Endothelial cell of umbilical vein (primary cell): ENCODE measurements around the gene SPTBN5. TPM values are rescaled to one million over a fixed set of nuclear protein-coding genes. Genes with fewer than 3 reads are reported as not detected.

Experiments used
- BruUV-seq: library from RNA; stranded (reverse); fragments of 400-500 nt; replicated peaks from 2 replicates; lab custom pipeline; 2021; lab: Mats Ljungman, UMichigan
- CTCF ChIA-PET: fragments of 300-600, 350-600 bp; sonication (Branson Sonifier 250); formaldehyde crosslinking; loops from one replicate; lab custom pipeline; 2021; ENCODE audit warnings: antibody characterized with exemption, inconsistent platforms; lab: Charles Lee
- POLR2A ChIA-PET: fragments of 300-600, 350-600 bp; sonication (Branson Sonifier 250); formaldehyde crosslinking; loops from one replicate; lab custom pipeline; 2021; ENCODE audit warnings: antibody characterized with exemption, inconsistent platforms; lab: Charles Lee
- DNase-seq: peaks from one replicate; pipeline ENCODE4 v3.0.0-alpha.2; 2011; ENCODE audit warnings: low read depth, low spot score
- FAIRE-seq: peaks from 2 replicates; lab custom pipeline; 2011; peaks lifted over from hg19 to GRCh38; lab: Jason Lieb, UNC
- H2AFZ ChIP-seq: 2 replicates; pipeline ENCODE4 v1.6.0; 2012; ENCODE audit warnings: low read depth, low read length, control low read depth, inconsistent platforms
- H3K27ac ChIP-seq: 2 replicates; pipeline ENCODE4 v1.5.1; 2011; ENCODE audit warnings: low read depth, mild to moderate bottlenecking, control low read depth, low read length, moderate library complexity; ENCODE audit not compliant: insufficient read depth
- H3K27me3 ChIP-seq, 2 experiments: 2 replicates each; pipeline versions ENCODE4 v1.6.0 to v1.6.1; 2011; ENCODE audit warnings: low read length in 2 of 2, mixed read lengths in 1 of 2; ENCODE audit not compliant: control insufficient read depth in 2 of 2, insufficient read depth in 2 of 2
- H3K36me3 ChIP-seq, 2 experiments: 2 replicates in 1 of 2; 3 replicates in 1 of 2; pipeline ENCODE4 v1.5.1; 2011; ENCODE audit warnings: low read length in 2 of 2, mild to moderate bottlenecking in 1 of 2, moderate library complexity in 1 of 2; ENCODE audit not compliant: control insufficient read depth in 2 of 2, insufficient read depth in 2 of 2; ENCODE audit errors: extremely low read depth in 1 of 2
- H3K4me1 ChIP-seq: 3 replicates; pipeline ENCODE4 v1.5.1; 2011; ENCODE audit warnings: mild to moderate bottlenecking, low read length; ENCODE audit not compliant: control insufficient read depth, insufficient read depth; ENCODE audit errors: extremely low read depth
- H3K4me2 ChIP-seq: 2 replicates; pipeline ENCODE4 v1.6.1; 2011; ENCODE audit warnings: low read length, control low read depth, mixed read lengths; ENCODE audit not compliant: insufficient read depth
- H3K4me3 ChIP-seq, 3 experiments: fragments of 200-600 bp in 1 of 3; sonication (generic), shearing (Covaris generic) in 1 of 3; replicated peaks in 1 of 3; 2 replicates each; pipeline ENCODE4 v1.5.1; 2011 to 2016; ENCODE audit warnings: control low read depth in 3 of 3, low read length in 3 of 3, mild to moderate bottlenecking in 2 of 3, inconsistent platforms in 1 of 3, low read depth in 1 of 3, moderate library complexity in 1 of 3; ENCODE audit not compliant: insufficient read depth in 1 of 3
- H3K79me2 ChIP-seq: 2 replicates; pipeline ENCODE4 v1.6.0; 2012; ENCODE audit warnings: low read length, inconsistent platforms; ENCODE audit not compliant: control insufficient read depth, insufficient read depth
- H3K9ac ChIP-seq: replicated peaks from 2 replicates; pipeline ENCODE3; 2011; ENCODE audit warnings: low read length, control low read depth; ENCODE audit not compliant: insufficient read depth; ENCODE audit errors: extremely low read depth
- H3K9me1 ChIP-seq: replicated peaks from 3 replicates; pipeline ENCODE4 v1.6.0; 2011; ENCODE audit warnings: mild to moderate bottlenecking, low read length; ENCODE audit not compliant: control insufficient read depth, insufficient read depth; ENCODE audit errors: extremely low read depth
- H3K9me3 ChIP-seq: replicated peaks from 2 replicates; pipeline ENCODE4 v1.5.1; 2012; ENCODE audit warnings: low read length, inconsistent platforms; ENCODE audit not compliant: control insufficient read depth, insufficient read depth
- H4K20me1 ChIP-seq: replicated peaks from 2 replicates; pipeline ENCODE3; 2011; ENCODE audit warnings: mild to moderate bottlenecking, low read length; ENCODE audit not compliant: control insufficient read depth, insufficient read depth; ENCODE audit errors: extremely low read depth
- CTCF ChIP-seq, 2 donors: IDR thresholded peaks; 1 replicate in 1 of 2; 2 replicates in 1 of 2; pipeline ENCODE4 v1.5.1; 2011; ENCODE audit warnings: low read length in 2 of 2, mild to moderate bottlenecking in 2 of 2, moderate library complexity in 2 of 2, control low read depth in 1 of 2, inconsistent platforms in 1 of 2, low read depth in 1 of 2; ENCODE audit not compliant: insufficient read depth in 1 of 2; ENCODE audit errors: extremely low read depth in 1 of 2
- EZH2 ChIP-seq: IDR thresholded peaks from 2 replicates; pipeline ENCODE4 v1.6.1; 2012; ENCODE audit warnings: borderline replicate concordance, low read depth, mild to moderate bottlenecking, moderate library complexity, low read length, inconsistent platforms; ENCODE audit not compliant: severe bottlenecking
- JUN ChIP-seq: IDR thresholded peaks from 2 replicates; pipeline ENCODE4 v1.6.1; 2011; ENCODE audit warnings: borderline replicate concordance, low read depth; ENCODE audit not compliant: insufficient read length, insufficient read depth
- POLR2A ChIP-seq: IDR thresholded peaks from 2 replicates; pipeline ENCODE4 v1.6.1; 2012; ENCODE audit warnings: low read depth, mild to moderate bottlenecking, control low read depth, low read length
- dilution Hi-C: fragments of 300-500 bp; cut with MboI; formaldehyde crosslinking; loops from one replicate; pipeline ENCODE4 v1.15.0; 2019; ENCODE audit warnings: low sequenced_read_pairs; ENCODE audit not compliant: extremely low pct_ligation_motif_present
- intact Hi-C: fragments of 100-400 bp; cut with micrococcal nuclease; formaldehyde crosslinking; loops from one replicate; pipeline ENCODE4 v1.10.0; 2022
- polyA plus RNA-seq, 4 experiments: library from polyadenylated mRNA; depleted of rRNA in 3 of 4; stranded (reverse) in 3 of 4; unstranded in 1 of 4; fragments of >200 nt; gene quantifications; 2 replicates each; pipeline versions ENCODE4 v1.2.1 to v1.2.3, GENCODE V29; 2011 to 2012; ENCODE audit warnings: missing spikeins in 1 of 4
- total RNA-seq: library from RNA; stranded (reverse); gene quantifications from 2 replicates; pipeline ENCODE4 v1.2.3, GENCODE V29; 2021
- TF ChIP-seq, protein P1 (sequence below): IDR thresholded peaks from 2 replicates; pipeline ENCODE4 v1.6.1; 2011; ENCODE audit not compliant: insufficient read depth, insufficient read length

The SPTBN5 gene
- total and polyA plus RNA-seq, 2 donors (not counting 3 experiments of a cell fraction or from before 2014, with no cell fraction given): 12.0 to 19.0 TPM

DNA sequence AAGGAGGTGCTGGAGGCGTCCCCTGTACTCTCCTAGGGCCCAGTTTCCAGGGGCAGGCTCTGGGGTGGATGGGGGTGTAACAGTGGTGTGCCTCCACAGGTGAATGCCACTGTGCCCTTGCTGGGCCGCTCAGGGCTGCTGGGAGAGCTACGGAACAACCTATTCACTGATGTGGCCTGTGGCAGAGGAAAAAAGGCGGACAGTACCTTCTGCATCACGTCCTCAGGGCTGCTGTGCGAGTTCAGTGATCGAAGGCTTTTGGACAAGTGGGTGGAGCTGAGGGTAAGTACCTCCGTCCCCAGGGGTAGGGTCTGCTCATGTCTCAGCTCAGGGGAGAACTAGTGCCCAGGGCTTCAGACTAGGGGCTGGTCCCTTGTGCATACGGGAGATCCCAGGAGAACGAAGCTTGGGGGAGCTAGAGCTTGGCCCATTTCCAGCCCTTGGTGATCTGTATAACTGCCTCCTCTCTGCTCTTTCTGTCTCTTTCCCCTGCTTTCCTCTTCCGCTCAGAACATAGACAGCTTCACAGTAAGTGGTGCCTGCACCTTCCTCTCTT, 81.0 kb downstream of the SPTBN5 start:
- no peaks in the 10 kb centered on the region for H3K9me1 ChIP-seq
- FAIRE-seq (no peak), DNase-seq (no peak)
- H3K79me2 ChIP-seq: no peaks in the 10 kb centered on the region
- H3K4me1 ChIP-seq: peaks cover 8% of the 10 kb centered on the region
- H4K20me1 ChIP-seq: no peaks in the 10 kb centered on the region
- CTCF ChIA-PET: interaction anchor here (0.9 to 15.9 kb wide), 13 partner anchors 8 to 347 kb away, joined by 3 to 754 read pairs (median 5); partner anchors contain the start of genes JMJD7 and MAPKBP1
- no peaks in the 10 kb centered on the region for H3K9me3 ChIP-seq
- intact Hi-C loops: no loop called here
- no peaks in the 10 kb centered on the region for H3K27me3 ChIP-seq
- H3K36me3 ChIP-seq: peaks cover 10 to 37% of the 10 kb centered on the region in 2 experiments
- no peak overlapping the region for H3K4me2 ChIP-seq
- dilution Hi-C loops: no loop called here
- POLR2A ChIA-PET: interaction anchor here (0.5 kb wide), 1 partner anchor 14 kb away, joined by 3 read pairs; no protein-coding TSS in a partner anchor
- H3K27ac ChIP-seq: no peak overlapping the region
- BruUV-seq: no TSS peak
- no peak overlapping the region for H2AFZ ChIP-seq
- no peak overlapping the region for H3K4me3 ChIP-seq
- no peak for TF ChIP-seq JUN
- no peak overlapping the region for H3K9ac ChIP-seq

- TF ChIP-seq POLR2A (no peak), CTCF (IDR thresholded peaks at IDR 0.05; ENCODE audit: extremely low read depth in 1 of 2, insufficient read depth in 1 of 2, low read depth in 1 of 2, low read length in 2 of 2) (peak; percentile 93 to 94), EZH2 (no peak), JUN (no peak)
- TF ChIP-seq, protein P1, sequence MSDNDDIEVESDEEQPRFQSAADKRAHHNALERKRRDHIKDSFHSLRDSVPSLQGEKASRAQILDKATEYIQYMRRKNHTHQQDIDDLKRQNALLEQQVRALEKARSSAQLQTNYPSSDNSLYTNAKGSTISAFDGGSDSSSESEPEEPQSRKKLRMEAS: no peak
- H3K9ac ChIP-seq: no peak overlapping the region
- ChIA-PET CTCF (interaction anchor here (0.9 to 15.9 kb wide), 19 partner anchors 9 to 346 kb away, joined by 3 to 754 read pairs (median 5); partner anchors contain the start of gene MAPKBP1), POLR2A (interaction anchor here (1.3 to 1.4 kb wide), 2 partner anchors 15 to 38 kb away, joined by 3 to 9 read pairs; partner anchors contain the start of gene MAPKBP1)
- intact Hi-C loops: loop anchor here (1.0 to 2.0 kb wide), 6 partner anchors 20 to 345 kb away; partner anchors contain the start of gene MAPKBP1
- peaks cover 5 to 25% of the 10 kb centered on the region in 2 experiments for H3K36me3 ChIP-seq
- no peak overlapping the region for H2AFZ ChIP-seq
- H4K20me1 ChIP-seq: no peaks in the 10 kb centered on the region
- no peaks in the 10 kb centered on the region for H3K9me3 ChIP-seq
- dilution Hi-C loops: no loop called here
- H3K4me2 ChIP-seq: no peak overlapping the region
- DNase-seq (peak; percentile 84), FAIRE-seq (peak; percentile 94)
- H3K4me1 ChIP-seq: peaks cover 8% of the 10 kb centered on the region
- H3K27me3 ChIP-seq: no peaks in the 10 kb centered on the region
- H3K27ac ChIP-seq: no peak overlapping the region
- no peaks in the 10 kb centered on the region for H3K9me1 ChIP-seq
- H3K79me2 ChIP-seq: no peaks in the 10 kb centered on the region
- BruUV-seq: no TSS peak
- no peak overlapping the region for H3K4me3 ChIP-seq
Observed at GRCh38 chr15:41811432-41812195, 82.2 kb downstream of the SPTBN5 start.
